K562 (cell line): ENCODE data around the gene IL17RA. TPM values are rescaled to one million over a fixed set of nuclear protein-coding genes. Genes with fewer than 3 reads are reported as not detected.

Source experiments
- ATAC-seq: fragments of 200-7000 bp; cut with Tn5 transposase; 3 replicates; pipeline ENCODE4 v1.9.1; 2020; ENCODE audit warnings: moderate library complexity
- BruUV-seq: library from RNA; stranded (reverse); fragments of 400-500 nt; replicated peaks from 2 replicates; lab custom pipeline; 2021; lab: Mats Ljungman, UMichigan
- CTCF ChIA-PET: fragments of 300-600 bp; formaldehyde crosslinking; extraction: SDS; loops from one replicate; lab custom pipeline; 2021; ENCODE audit warnings: low intra/inter-chr PET ratio; lab: Yijun Ruan, JAX
- POLR2A ChIA-PET: fragments of 300-600, 350-650 bp; sonication (Branson Sonifier 250); formaldehyde crosslinking; extraction: SDS; loops from one replicate; lab custom pipeline; 2021; ENCODE audit warnings: antibody characterized with exemption, inconsistent platforms; lab: Yijun Ruan, JAX
- DNase-seq, 4 experiments: peaks; one replicate each; pipeline versions ENCODE4 v3.0.0 to v3.0.0-alpha.2; 2011 to 2018; ENCODE audit warnings: low spot score in 3 of 4, mixed read lengths in 3 of 4; ENCODE audit errors: extremely low read depth in 1 of 4
- FAIRE-seq: peaks from 2 replicates; lab custom pipeline; 2011; peaks lifted over from hg19 to GRCh38; lab: Jason Lieb, UNC
- H2AFZ ChIP-seq: 2 replicates; pipeline ENCODE4 v1.6.0; 2011; ENCODE audit warnings: low read depth, low read length, control low read depth, inconsistent platforms
- H3K27ac ChIP-seq: fragments of 200-600 bp; 3 replicates; pipeline ENCODE4 v1.8.0; 2011; ENCODE audit warnings: low read depth, mild to moderate bottlenecking, control low read depth, inconsistent platforms, low read length, moderate library complexity, mixed read lengths; ENCODE audit errors: extremely low read depth
- H3K27me3 ChIP-seq, 2 experiments: fragments of 300-600 bp in 1 of 2; 2 replicates in 1 of 2; 3 replicates in 1 of 2; pipeline versions ENCODE4 v1.6.0 to v1.8.0; 2011; ENCODE audit warnings: inconsistent platforms in 2 of 2, low read length in 2 of 2, mild to moderate bottlenecking in 1 of 2, mixed read lengths in 1 of 2, moderate library complexity in 1 of 2; ENCODE audit not compliant: control insufficient read depth in 2 of 2, insufficient read depth in 2 of 2
- H3K36me3 ChIP-seq: fragments of 300-600 bp; 3 replicates; pipeline ENCODE4 v1.8.0; 2011; ENCODE audit warnings: mild to moderate bottlenecking, low read length, inconsistent platforms; ENCODE audit not compliant: control insufficient read depth, insufficient read depth
- H3K4me1 ChIP-seq, 2 experiments: fragments of 200-600 bp in 1 of 2; replicated peaks in 1 of 2; 2 replicates in 1 of 2; 3 replicates in 1 of 2; pipeline versions ENCODE4 v1.5.1 to v1.8.0; 2011; ENCODE audit warnings: inconsistent platforms in 2 of 2, low read length in 2 of 2, mild to moderate bottlenecking in 1 of 2, mixed read lengths in 1 of 2, moderate library complexity in 1 of 2; ENCODE audit not compliant: control insufficient read depth in 2 of 2, insufficient read depth in 2 of 2
- H3K4me2 ChIP-seq: 2 replicates; pipeline ENCODE4 v1.6.1; 2011; ENCODE audit warnings: low read length, control low read depth, inconsistent platforms, mixed read lengths; ENCODE audit not compliant: insufficient read depth
- H3K4me3 ChIP-seq: fragments of 200-600 bp; sonication (generic), shearing (Covaris generic); 2 replicates; pipeline ENCODE4 v1.5.1; 2016; ENCODE audit warnings: control low read depth, inconsistent platforms
- H3K79me2 ChIP-seq: fragments of 200-600 bp; 3 replicates; pipeline ENCODE4 v1.8.0; 2011; ENCODE audit warnings: low read length, inconsistent platforms; ENCODE audit not compliant: control insufficient read depth, insufficient read depth
- H3K9ac ChIP-seq, 2 experiments: 2 replicates each; pipeline versions ENCODE4 v1.6.0 to v1.6.1; 2011; ENCODE audit warnings: low read depth in 2 of 2, low read length in 2 of 2, control low read depth in 1 of 2, inconsistent platforms in 1 of 2, mild to moderate bottlenecking in 1 of 2, mixed read lengths in 1 of 2; ENCODE audit not compliant: insufficient read depth in 1 of 2
- H3K9me1 ChIP-seq: one replicate; pipeline ENCODE4 v1.6.0; 2011; ENCODE audit warnings: inconsistent platforms, mild to moderate bottlenecking, low read length, moderate library complexity; ENCODE audit not compliant: control insufficient read depth, insufficient read depth
- H3K9me3 ChIP-seq: replicated peaks from 2 replicates; pipeline ENCODE4 v1.5.1; 2011; ENCODE audit warnings: low read depth, low read length, inconsistent platforms; ENCODE audit not compliant: control insufficient read depth, insufficient read depth
- H4K20me1 ChIP-seq: replicated peaks from 2 replicates; pipeline ENCODE4 v1.6.1; 2011; ENCODE audit warnings: low read length, inconsistent platforms, mixed read lengths; ENCODE audit not compliant: control insufficient read depth, insufficient read depth
- BRF1 ChIP-seq: IDR thresholded peaks from 3 replicates; pipeline ENCODE4 v1.6.1; 2011; ENCODE audit warnings: borderline replicate concordance, mild to moderate bottlenecking; ENCODE audit not compliant: insufficient read length; ENCODE audit errors: extremely low read depth
- E2F5 ChIP-seq: sonication (generic); formaldehyde crosslinking; IDR thresholded peaks from 2 replicates; pipeline ENCODE4 v1.8.0; 2022; ENCODE audit warnings: mild to moderate bottlenecking, missing genetic modification reagents
- ERF ChIP-seq: fragments of 450-650 bp; formaldehyde crosslinking; IDR thresholded peaks from 2 replicates; pipeline ENCODE4 v1.4.0; 2020; ENCODE audit warnings: mild to moderate bottlenecking, mixed read lengths
- LEF1 ChIP-seq: fragments of 450-650 bp; IDR thresholded peaks from 2 replicates; pipeline ENCODE4 v1.6.1; 2016; ENCODE audit warnings: mild to moderate bottlenecking
- MYBL2 ChIP-seq, 2 experiments: fragments of 450-650 bp in 1 of 2; sonication (generic) in 1 of 2; formaldehyde crosslinking in 1 of 2; IDR thresholded peaks; 2 replicates each; pipeline versions ENCODE4 v1.6.1 to v1.8.1; 2017 to 2022; ENCODE audit warnings: borderline replicate concordance in 1 of 2, inconsistent platforms in 1 of 2, low read depth in 1 of 2, mild to moderate bottlenecking in 1 of 2, missing genetic modification reagents in 1 of 2, moderate library complexity in 1 of 2
- NFE2L1 ChIP-seq: fragments of 450-650 bp; IDR thresholded peaks from 2 replicates; pipeline ENCODE4 v1.6.1; 2016; ENCODE audit warnings: missing genetic modification characterization, low read depth, mild to moderate bottlenecking, missing compliant biosample characterization, moderate library complexity, borderline replicate concordance
- POLR3A ChIP-seq: IDR thresholded peaks from 2 replicates; pipeline ENCODE4 v1.6.1; 2011; ENCODE audit warnings: borderline replicate concordance, mild to moderate bottlenecking, moderate library complexity; ENCODE audit not compliant: insufficient read length, insufficient read depth; ENCODE audit errors: extremely low read depth
- RAD51 ChIP-seq: fragments of 450-650 bp; IDR thresholded peaks from 2 replicates; pipeline ENCODE4 v1.7.1; 2016; ENCODE audit warnings: low read depth, mild to moderate bottlenecking, borderline replicate concordance
- RBM25 ChIP-seq: fragments of 200-400 bp; formaldehyde crosslinking; IDR thresholded peaks from 2 replicates; pipeline ENCODE4 v1.6.1; 2018; ENCODE audit warnings: low read length, low read depth, moderate library complexity; ENCODE audit not compliant: severe bottlenecking
- SIN3B ChIP-seq: fragments of 450-650 bp; IDR thresholded peaks from 2 replicates; pipeline ENCODE4 v1.6.1; 2017; ENCODE audit warnings: low read depth, mild to moderate bottlenecking, moderate library complexity
- THRAP3 ChIP-seq: fragments of 450-650 bp; IDR thresholded peaks from 2 replicates; pipeline ENCODE4 v1.6.1; 2016; ENCODE audit warnings: mild to moderate bottlenecking, inconsistent platforms, borderline replicate concordance
- TRIM28 ChIP-seq: fragments of 450-650 bp; IDR thresholded peaks from 2 replicates; pipeline ENCODE4 v1.6.1; 2017
- ZNF354B ChIP-seq: fragments of 250-450 bp; sonication (Bioruptor Pico); IDR thresholded peaks from 2 replicates; pipeline ENCODE4 v1.4.0; 2020
- ZNF668 ChIP-seq: fragments of 250-450 bp; sonication (Bioruptor Pico); IDR thresholded peaks from 2 replicates; pipeline ENCODE4 v1.8.0; 2022; ENCODE audit warnings: mild to moderate bottlenecking, inconsistent platforms
- WGBS: fragments of 100-300 bp; shearing (Covaris generic); methylation state at CpG from one replicate; pipeline ENCODE4 v1.1.6; 2016; ENCODE audit warnings: low coverage, mixed read lengths; ENCODE audit not compliant: insufficient coverage; ENCODE audit errors: missing lambda C conversion rate; 5-methylcytosine and 5-hydroxymethylcytosine counted together
- in situ Hi-C: fragments of 300-500 bp; cut with MboI; formaldehyde crosslinking; loops from 4 replicates; pipeline ENCODE4 v1.15.0; 2018; ENCODE audit warnings: inconsistent platforms, mixed read lengths
- intact Hi-C: fragments of 100-400 bp; cut with micrococcal nuclease; formaldehyde crosslinking; loops from 2 replicates; pipeline ENCODE4 v1.14.2; 2022
- polyA plus RNA-seq, 8 experiments: library from polyadenylated mRNA; depleted of rRNA in 4 of 8; stranded (reverse) in 5 of 8; unstranded in 3 of 8; fragments of >200 nt; fragmentation: Nextera tagmentation in 2 of 8; fragmentation: Illumina TruSeq in 1 of 8; extraction: Ambion mirVana in 2 of 8; extraction: Trizol in 1 of 8; gene quantifications; 2 replicates each; pipeline versions ENCODE4 v1.2.1 to v1.2.3, GENCODE V29; 2011 to 2014; ENCODE audit warnings: inconsistent platforms in 1 of 8, missing spikeins in 1 of 8
- total RNA-seq, 7 experiments: library from RNA; depleted of rRNA in 6 of 7; stranded (reverse); fragments of >200 nt in 6 of 7; fragmentation: Illumina TruSeq in 2 of 7; extraction: Trizol in 2 of 7; gene quantifications; 2 replicates each; pipeline versions ENCODE4 v1.2.1 to v1.2.3, GENCODE V29; 2011 to 2021; ENCODE audit warnings: low replicate concordance in 1 of 7

Gene IL17RA
- total and polyA plus RNA-seq, 9 of the 15 experiments (the other 6 are each of a cell fraction or from before 2014, with no cell fraction given) = 0.17 to 11.8 (median 3.7) TPM

DNA sequence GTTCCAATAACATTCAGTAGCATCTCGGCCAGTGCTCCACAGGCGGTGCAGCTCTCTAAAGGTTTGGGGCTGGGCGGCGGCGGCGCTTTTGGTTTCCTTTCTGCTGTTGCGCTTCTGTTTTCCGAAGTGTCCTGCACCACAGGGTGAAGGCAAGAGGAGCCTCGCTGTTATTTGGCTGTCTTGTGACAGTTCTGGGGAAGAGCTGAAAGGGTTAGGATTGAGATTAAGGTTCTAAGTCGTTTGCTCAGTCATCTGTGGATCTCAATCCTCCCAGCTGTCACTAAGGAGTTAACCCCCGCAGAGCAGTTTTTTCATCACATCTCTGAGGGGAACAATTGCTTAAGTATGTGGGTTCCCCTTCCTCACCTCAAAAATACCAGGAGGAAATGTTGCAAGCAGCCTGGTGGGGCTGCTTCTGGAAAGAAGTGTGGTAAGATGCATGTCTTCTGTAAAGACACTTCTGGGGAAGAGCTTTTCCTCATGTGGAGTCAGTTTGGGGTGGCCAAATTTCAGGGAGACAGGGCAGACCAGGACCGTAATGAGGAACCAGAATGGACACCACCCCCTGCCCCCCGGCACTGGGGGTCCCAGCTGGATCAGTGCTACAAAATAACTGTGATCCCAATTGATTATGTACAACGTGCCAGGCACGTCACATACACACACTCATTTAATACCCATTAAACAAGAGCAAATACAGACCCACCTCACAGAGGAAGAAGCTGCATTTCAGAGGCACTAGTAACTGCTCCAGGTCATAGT is 22.2 kb downstream of the IL17RA start:
- peaks cover 6% of the 10 kb centered on the region; the same call in 1 of the 2 replicates for H4K20me1 ChIP-seq
- H3K9me3 ChIP-seq = no peaks in the 10 kb centered on the region
- in situ Hi-C loops (no loop called here), intact Hi-C loops (no loop called here)
- BruUV-seq = no TSS peak
- H3K36me3 ChIP-seq = peaks cover 29% of the 10 kb centered on the region; the same call in 2 of the 3 replicates
- no peak overlapping the region for H2AFZ ChIP-seq
- ATAC-seq (no peak), FAIRE-seq (no peak), DNase-seq (no peak)
- no peak overlapping the region for H3K4me3 ChIP-seq
- no peaks in the 10 kb centered on the region; a peak in 2 of 5 replicates for H3K27me3 ChIP-seq
- WGBS = 77% methylated on average over 15 of the region's 15 CpGs
- POLR2A ChIA-PET = interaction anchor here (1.1 kb wide), 1 partner anchor 10 kb away, joined by 4 read pairs; no protein-coding TSS in a partner anchor
- H3K4me2 ChIP-seq = no peak overlapping the region
- H3K79me2 ChIP-seq = no peaks in the 10 kb centered on the region
- H3K9me1 ChIP-seq = no peaks in the 10 kb centered on the region
- peaks cover 3 to 7% of the 10 kb centered on the region in 2 experiments; a peak in 3 of 5 replicates for H3K4me1 ChIP-seq
- TF ChIP-seq SIN3B (no peak), RAD51 (no peak), POLR3A (no peak), MYBL2 (IDR thresholded peaks at IDR 0.05; ENCODE audit: low read depth) (no peak), MYBL2 (CRISPR knock-in tag; IDR thresholded peaks at IDR 0.05; ENCODE audit: borderline replicate concordance) (no peak), THRAP3 (no peak), ZNF354B (CRISPR knock-in tag) (no peak), E2F5 (CRISPR knock-in tag) (no peak), ZNF668 (no peak), ERF (CRISPR knock-in tag) (no peak), LEF1 (no peak), TRIM28 (no peak), NFE2L1 (tag) (no peak), RBM25 (no peak), BRF1 (no peak)
- no peak overlapping the region for H3K27ac ChIP-seq
- no peak overlapping the region for H3K9ac ChIP-seq
- CTCF ChIA-PET = no interaction called here
